Measurements from ENCODE around the gene ACTR2.

DNA sequence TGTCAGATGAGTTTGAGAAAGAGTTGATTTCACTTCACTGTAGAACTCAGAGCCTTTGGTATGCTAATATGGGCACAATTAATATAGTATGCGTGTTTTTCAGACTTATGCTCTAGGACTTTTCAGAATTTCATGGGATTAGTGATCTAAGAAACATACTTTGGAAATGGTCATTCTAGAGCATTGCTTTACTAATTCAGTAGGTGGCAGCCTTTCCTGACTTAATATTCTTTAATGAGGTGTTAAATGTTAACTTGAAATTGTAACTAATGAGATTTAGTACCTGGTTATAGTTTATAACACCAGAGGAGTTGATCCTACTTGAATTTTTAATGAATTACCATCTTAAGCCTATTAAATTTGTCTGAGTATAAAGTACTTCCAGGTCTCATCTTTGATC is 28.4 kb downstream of the ACTR2 start:
- TF ChIP-seq, protein P1, sequence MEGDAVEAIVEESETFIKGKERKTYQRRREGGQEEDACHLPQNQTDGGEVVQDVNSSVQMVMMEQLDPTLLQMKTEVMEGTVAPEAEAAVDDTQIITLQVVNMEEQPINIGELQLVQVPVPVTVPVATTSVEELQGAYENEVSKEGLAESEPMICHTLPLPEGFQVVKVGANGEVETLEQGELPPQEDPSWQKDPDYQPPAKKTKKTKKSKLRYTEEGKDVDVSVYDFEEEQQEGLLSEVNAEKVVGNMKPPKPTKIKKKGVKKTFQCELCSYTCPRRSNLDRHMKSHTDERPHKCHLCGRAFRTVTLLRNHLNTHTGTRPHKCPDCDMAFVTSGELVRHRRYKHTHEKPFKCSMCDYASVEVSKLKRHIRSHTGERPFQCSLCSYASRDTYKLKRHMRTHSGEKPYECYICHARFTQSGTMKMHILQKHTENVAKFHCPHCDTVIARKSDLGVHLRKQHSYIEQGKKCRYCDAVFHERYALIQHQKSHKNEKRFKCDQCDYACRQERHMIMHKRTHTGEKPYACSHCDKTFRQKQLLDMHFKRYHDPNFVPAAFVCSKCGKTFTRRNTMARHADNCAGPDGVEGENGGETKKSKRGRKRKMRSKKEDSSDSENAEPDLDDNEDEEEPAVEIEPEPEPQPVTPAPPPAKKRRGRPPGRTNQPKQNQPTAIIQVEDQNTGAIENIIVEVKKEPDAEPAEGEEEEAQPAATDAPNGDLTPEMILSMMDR (IDR thresholded peaks at IDR 0.05) = peak in 2 of 4 donors; percentile 17 to 33
- no peak for TF ChIP-seq POLR2A (IDR thresholded peaks at IDR 0.05)

All from right lobe of liver (tissue), 4 donors.